HG03460 (cell line): Measurements from ENCODE around the gene KAZN.

ENCODE experiments used
- ATAC-seq: cut with Tn5 transposase; IDR thresholded peaks from one replicate; pipeline ENCODE4 v1.9.1; 2021; ENCODE audit not compliant: unreplicated experiment

The KAZN gene

DNA sequence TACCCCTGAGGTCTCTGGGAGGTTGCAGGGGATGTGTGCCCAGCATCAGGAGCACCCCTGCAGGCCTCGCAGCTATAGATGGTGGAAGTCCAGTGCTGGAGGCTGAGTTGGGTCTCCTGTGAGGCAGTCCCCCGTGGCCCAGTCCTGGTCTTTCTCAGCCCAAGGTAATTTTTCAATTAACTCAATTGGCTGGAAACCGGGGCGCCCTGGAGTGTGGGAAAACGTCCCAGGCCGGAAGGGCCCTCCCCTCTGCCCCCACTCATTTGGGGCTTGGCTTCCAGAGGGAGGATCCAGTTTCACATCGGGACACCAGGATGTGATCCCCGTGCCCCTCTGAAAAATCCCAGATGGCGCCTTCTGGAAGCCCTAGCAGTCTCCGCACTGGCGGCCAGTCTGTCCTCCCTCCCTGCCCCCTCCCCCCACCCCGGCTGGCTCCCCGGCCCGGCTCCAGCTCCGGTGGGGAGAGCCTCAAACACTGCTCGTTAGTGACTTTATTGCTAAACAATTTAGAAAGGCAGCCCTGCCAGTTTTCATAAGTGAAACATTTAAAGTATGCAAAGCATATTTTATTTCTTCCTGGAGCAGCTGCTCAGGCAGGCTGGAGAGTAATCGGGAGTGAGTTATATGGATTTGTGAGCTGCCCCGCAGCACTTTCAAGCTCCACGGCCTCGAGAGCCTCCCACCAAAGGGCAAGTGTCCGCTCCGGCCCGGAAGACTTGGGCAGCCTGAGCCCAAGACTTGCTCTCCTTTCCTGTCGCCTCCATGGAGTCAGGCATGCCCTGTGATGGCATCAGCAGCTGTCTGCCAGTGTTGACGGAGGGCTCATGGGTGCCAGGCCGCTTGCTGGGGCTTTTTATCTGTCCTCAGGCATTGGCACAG lies 346.9 kb downstream of the KAZN start:
- ATAC-seq = no peak

DNA sequence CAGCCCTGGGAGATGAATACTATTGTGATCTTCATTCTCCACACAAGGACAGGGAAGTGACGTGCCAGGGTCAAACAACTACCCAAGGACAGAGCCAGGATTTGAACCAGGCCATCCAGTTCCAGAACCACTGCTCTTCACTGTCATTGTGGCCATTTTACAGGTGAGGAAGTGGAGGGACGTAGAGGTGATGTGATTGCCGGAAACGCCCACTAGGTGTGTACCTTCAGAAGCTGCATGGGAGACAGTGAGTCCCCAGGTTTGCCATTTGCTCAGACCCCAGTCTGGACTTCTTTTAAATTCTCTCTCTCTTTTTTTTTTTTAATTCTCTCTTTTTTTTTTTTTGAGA lies 347.5 kb downstream of the KAZN start:
- ATAC-seq = no peak

DNA sequence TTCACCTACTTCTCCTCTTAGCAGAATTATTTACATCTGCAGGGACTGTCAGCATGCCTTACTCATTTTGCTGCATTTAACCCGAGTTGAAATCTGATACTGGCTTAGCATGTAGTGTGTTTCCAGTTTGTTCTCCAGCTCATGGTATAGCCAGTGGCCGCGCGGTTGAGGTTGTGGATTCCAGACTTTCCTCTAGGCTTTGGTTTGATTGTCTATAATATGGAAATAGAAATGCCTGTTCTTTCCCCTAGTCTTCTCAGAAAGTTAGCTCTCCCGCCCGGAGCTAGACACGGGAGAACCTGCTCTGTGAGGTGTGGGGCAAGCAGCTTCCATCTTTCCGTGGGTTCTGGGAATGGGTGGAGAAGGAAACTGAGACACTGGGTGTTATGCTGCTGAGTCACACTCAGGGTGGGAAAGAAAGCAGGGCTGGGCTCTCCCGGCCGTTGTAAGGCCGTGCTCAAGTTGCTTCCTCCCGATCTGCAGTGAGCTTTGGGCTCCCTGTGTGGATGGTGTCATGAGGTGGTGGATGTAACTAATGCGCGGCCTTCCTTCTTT lies 348.3 kb downstream of the KAZN start:
- ATAC-seq = no peak

DNA sequence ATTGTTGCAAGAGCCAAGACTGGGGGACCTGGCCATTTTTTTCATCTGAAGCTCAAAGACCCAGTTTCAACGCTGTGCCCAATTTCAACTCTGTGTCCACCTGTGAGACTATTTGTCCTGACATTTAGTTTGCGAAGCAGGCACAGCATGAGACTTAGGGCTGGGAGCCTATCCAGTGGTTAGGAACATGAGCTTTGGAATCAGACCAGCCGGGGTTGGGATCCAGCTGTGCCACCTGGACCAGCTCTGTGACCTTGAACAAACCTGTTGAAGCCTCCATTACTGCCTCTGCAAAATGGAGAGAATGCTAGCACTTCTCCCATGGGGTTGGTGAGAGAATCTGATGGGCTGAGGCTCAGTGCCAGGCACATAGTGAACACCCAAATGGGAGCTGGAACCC lies 348.9 kb downstream of the KAZN start:
- no peak for ATAC-seq

DNA sequence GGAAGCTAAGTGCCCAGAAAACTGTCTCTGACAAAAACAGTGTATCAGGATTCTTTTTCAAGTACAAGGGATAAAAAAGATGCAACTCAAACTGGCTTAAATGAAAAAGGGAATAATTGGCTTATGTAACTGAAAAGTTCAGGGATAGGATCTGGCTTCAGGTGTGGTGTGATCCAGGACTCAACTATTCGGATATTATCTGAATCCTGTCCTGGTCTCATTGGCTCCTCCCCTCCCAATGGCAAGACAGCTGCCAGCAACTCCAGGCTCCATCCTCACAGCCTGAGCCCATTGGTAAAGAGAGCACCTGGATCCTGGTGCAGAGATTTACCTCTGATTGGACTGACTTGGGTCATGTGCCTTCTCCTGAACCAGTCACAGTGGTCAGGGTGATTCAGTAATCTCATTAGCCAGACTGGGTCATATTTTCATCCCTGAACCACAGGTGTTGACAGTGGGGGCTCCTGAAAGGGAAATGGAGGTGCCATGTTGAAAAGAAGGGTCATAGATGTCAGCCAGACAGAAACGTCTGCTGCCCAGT lies 349.7 kb downstream of the KAZN start:
- no peak for ATAC-seq

DNA sequence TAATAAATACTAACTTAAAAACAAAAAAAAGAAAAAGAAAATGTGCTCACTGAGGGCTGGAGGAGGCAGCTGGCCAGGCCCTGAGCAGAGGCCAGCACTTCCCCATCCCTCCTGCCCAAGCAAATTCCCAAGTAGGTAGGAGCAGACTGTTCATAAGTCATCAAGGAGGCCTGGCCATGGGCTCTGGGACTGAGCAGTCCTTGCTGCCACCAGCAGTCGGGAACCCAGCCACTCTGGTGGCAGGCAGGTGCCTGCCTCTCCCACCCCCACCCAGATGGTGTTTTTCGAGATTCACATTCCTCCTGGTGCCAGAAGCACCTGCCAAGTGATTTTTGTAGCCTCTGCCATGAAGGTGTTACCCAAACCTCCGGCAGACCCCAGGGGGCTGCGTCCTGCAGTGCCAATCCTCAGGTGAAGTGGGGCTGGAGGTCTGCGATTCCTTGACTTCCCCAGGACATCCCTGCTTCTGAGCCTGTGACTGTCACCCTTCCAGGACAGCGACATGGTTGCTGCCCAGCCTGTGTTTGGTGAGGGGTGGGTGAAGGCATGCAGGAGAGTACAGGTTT lies 350.9 kb downstream of the KAZN start:
- ATAC-seq = no peak

DNA sequence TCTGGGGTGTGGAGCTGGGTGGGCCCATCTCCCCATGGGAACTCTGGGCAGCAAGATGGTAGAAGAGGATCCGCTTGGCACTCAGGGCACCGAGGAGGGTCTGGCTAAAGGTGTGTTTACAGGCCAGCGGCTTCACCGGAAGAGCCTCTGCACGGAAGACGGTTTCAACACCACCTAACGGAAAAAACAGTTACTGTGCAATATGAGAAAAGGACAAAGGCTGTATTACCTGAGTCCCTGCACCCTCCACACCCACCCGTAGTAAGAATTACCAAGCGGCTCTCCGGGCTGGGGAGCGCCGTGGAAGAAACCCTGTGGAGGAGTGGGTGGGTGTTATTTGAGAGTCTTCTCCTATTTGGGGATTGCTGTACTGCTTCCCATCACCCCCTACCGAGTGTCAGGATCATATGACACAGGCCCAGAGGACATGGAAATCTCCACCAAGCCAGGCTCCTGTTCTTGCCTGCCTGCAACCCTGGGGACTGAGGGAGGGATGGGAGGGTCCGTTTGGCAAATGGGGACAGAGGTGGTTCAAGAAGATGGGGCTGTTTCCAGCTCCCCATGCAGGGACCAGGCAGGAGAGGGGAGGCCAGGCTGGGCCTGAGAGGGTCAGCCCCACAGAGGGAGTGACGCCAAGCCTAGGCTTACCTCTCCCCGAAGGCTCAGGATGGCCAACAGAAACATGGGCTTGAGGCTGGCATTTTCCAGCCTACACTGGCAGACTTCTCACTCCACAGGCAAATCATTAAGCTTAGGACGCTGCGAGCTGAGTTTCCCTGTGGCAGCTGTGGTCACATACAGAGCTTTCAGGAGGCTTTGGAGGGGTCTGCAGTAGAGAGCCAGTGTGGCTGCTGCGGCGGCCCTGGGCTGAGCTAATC lies 351.6 kb downstream of the KAZN start:
- no peak for ATAC-seq

DNA sequence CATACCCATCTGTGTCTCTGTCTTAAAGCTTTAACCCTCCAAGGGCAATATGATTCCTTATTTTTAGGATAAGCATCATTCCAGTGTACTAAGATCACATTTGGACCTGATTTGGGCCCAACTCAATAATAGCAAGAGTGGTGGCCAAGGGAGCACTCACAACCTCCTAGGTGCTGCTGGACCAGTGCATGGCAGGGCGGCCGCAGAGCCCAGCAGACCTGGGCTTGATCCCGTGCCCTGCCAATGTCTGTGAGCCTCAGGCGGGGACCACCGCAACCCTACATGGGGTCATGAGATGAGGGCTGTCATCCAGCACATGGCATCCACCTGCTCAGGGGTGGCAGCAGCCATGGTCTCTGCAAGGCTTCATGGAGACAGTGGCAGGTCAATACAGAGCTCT lies 353.3 kb downstream of the KAZN start:
- ATAC-seq = no peak

DNA sequence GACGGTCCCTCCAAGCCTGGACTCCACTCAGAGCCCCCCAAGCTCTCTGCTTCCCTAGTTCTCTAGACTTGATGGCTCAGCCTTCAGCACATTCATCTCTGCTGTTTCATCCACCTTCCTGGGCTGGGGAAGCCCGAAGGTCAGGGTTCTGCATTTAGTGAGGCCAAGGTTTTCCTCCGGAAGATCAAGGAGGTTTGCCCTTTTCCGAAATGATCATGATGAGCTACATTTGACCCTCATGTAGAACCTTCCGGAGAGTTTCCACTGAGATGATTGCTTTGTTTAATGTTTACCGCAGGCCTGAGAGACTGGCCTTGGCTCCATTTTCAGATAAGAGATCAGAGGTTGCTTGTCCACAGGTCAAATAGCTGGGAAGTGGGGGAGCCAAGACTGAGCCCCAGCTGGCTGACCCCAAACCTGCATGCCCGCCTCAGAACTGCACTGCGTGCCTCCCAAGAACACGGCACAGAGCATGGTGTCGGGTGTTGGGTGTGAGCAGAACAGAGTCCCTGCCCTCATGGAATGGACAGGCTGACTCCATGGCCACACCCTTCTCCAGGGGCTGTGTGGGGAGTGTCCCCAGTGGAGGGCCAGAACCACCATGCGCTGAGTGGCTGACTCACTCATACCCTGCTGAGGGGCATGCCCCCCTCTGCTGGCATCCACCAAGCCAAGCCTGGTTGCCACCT lies 354.3 kb downstream of the KAZN start:
- ATAC-seq = no peak

DNA sequence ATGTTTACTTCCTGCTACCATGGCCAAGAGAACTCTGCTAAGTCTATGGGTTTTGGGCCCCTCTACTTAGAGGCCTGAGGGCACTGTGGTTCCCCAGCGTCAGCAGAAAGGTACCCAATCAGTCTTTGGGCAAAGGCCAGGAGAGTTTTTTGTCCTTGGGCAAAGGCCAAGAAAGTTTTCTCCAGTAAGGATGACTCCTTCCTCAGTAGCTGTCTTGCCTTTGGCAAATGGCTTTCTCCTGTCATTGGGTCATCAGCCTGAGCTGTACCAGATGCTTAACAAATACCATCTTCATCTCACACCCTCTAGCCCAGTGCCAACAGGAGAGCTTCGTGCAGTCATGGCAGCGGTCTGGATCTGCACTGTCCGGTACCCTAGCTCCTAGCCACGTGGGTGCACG lies 355.7 kb downstream of the KAZN start:
- ATAC-seq = no peak

DNA sequence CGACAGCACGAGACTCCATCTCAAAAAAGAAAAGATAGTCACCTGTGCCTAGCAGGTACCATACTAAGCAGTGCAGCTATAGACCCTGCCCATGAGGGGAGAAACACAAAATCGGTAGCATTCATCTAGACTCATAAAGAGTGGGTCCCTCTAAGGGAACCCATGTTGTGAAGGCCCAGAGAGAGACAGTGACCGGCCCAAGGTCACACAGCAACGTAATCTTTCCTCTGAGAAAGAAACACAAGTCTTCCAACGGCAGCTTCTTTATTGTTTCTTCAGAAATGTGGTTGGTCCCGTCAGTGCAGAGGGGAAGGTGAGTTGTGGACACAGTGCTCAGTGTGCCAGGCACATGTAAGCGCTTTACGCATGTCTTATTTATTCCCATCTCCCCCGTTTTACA lies 356.4 kb downstream of the KAZN start:
- ATAC-seq = no peak

DNA sequence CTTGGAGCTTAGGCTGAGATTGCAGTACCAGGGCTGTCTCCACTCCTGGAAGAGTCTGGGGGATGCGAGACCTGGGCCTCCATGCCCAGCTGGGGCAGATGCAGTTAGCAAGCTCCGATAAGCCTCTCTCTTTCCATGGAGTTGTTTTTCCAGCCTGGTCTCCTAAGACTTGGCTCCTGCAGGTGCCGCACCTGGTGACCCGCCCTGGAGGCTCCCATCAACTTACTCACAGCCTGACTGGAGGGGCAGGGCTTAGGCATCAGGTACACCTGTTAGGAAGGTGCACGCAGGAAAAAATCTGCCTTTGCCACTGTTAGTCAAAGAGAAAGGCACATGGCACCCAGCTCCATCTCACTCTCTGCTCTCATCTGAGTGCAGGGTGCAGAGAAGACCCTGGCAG lies 356.9 kb downstream of the KAZN start:
- ATAC-seq = no peak

DNA sequence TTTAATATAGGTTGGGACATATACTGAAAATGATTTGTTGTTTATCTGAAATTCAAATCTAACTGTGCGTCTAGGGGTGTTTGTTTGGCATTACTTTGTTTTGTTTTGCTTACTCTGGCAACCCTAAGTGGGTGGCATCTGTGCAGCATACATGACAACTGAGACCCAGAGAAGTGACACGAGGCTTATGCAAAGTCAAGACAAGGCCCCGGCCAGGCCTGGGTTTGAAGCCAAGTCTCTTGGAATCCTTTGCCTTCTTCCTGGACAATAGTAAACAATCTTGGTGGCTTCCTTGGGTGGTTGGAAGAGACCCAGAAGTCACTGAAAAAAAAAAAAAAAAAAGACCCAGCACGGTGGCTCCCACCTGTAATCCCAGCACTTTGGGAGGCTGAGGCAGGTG lies 357.5 kb downstream of the KAZN start:
- ATAC-seq = no peak

DNA sequence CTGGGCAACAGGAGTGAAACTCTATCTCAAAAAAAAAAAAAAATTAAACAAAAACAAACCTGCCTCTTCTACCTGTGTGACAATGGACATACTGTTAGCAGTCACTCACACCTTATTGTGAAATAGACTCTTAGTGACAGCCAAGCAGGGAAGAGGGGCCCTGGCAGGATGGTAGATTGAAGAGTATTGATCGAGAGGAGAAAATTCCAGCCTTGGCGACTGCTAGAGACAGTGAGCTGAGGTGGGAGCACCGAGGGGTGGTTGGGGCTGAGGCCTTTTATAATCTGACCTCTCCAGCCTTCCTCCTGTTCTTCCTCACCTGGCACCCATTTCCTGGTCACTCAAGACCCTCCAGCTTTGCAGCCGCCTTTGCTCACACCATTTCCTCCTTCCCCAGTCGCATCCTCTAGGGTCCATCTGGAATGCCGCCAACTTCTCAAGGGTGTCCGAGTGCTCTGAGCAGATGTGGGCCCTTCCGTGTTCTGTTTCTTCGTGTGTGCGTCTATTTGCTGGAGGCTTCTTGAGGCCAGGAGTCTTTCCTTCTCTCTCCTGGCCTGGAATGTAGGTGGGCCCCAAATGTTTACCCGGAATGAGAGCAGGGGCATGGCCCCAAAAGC lies 358.2 kb downstream of the KAZN start:
- no peak for ATAC-seq

DNA sequence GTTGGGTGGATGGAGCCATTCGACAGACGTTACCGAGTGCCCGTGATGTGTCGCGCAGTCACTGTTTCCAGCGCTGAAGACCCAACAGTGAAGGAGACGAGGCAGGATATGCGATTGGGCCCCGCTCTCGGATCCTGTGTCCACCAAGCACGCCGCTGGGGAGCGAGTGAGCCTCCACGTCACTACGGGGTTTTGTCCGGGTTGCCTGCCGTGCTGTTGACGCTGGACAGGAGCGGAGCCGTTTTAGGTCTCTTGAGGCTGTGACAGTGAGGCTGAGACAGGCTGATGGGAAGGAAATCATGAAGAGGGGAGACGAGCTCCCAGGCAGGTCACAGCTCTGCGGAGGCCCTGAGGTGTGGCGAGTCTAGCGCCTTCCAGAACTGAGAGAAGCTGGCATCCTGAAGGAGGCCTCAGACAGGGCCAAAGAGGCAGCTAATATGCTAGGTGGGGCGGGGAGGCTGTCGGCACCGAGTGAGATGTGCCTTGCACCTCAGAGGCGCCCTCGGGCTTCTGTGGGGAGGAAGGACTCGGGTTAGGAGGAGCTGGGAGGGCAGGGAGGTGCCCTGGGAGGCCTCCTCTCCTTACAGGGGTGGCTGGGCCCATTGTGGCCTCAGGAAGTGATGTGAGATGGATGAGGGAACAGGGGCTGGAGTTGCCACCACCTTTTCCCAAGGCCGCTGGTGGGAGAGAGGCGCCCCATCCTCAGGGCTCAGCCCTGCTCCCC lies 359.1 kb downstream of the KAZN start:
- no peak for ATAC-seq

DNA sequence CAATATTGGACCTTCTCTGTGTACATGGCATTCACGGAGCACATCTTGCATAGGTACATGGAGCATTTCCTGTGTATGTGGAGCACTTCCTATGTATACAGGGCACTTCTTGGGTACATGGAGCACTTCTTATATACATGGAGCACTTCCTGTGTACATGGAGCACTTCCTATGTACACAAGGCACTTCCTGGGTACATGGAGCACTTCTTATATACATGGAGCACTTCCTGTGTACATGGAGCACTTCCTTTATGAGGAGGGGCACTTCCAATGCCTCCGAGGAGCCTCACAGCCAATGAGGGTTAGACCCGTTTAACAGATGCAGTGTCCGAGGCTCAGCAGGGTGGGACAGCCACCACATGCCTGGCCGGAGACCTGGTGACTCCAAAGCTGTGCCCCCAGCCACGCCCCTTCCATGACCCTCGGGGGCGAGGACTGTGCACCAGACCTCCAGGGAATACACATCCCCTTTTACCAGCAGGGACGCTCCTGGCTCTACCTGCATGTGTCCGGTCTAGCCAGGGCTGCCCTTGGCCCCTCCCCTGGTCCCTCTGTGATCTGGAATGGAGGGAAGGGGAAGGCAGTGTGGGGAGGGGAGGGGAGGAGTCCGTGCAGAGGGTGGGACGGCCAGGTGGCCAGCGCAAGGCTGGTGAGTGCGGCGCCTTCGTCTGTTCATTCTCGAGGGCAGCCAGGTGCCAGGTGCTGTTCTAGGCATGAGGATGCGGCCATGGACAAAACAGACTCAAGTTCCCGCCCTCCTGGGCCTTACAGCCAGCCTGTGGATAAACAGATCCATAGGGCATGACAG lies 360.0 kb downstream of the KAZN start:
- ATAC-seq = no peak

DNA sequence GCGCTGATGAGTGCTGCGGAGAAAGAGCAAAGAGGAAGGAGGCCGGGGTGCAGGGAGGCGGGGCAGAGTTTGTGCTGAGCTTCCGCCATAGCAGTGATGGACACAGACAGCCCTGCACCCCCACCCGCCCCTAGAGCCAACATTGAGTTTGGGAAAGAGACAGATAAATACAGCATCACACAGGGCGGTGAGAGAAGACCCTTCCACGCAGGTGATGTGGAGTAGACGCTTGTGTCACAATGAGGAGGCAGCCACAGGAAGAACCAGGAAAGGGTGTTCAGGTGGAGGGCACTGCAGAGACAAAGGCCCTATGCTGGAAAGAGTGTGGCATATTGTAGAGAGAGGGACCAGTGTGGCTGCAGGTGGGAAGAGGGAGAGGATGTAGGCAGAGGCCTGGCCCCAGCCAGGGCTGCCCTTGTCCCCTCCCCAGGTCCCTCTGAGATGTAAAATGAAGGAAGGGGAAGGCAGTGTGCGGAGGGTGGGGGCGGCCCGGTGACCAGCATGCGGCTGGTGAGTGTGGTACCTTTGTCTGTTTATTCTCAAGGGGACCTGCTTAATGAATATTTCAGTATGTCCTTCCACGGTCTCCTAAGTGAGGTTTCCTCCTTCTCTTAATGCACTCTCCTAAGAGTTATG lies 360.7 kb downstream of the KAZN start:
- ATAC-seq = no peak

DNA sequence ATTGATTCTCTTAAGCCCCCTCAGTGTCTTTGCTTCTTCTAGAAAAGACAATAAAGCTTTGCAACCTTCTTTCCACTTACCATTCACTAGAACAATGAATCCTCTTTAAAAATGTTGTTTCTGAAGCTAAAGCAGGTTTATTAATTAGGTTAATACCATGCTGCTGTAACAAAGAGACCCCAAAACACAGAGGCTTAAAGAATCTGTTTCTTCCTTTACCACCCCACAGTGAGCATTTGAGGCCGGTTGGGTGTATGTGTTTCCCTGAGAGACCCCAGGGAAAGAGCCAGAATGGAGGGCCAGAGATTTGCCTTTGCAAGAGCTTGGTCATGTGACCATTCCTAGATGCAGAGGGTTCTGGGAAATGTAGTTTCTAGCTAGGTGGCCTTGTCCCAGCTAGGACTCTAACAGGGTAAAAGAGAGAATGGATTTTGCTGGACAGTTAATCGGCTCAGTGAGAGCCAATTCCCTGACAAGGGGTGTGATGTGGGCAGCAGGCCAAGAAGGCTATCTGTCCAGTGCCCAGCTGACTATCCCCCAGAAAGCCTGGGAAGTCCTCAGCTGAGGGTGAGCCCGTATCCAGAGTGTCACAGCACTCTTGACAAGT lies 363.3 kb downstream of the KAZN start:
- ATAC-seq = no peak
